A673 (cell line): ENCODE measurements around the gene OGA. TPM values are rescaled to one million over a fixed set of nuclear protein-coding genes. Genes with fewer than 3 reads are reported as not detected.

Experiments
- Bru-seq: library from RNA; stranded (reverse); fragments of 400-500 nt; gene quantifications from one replicate; lab custom pipeline; 2021; lab: Mats Ljungman, UMichigan
- BruChase-seq, 2 experiments: library from RNA; stranded (reverse); fragments of 400-500 nt; gene quantifications; one replicate each; lab custom pipeline; 2021; lab: Mats Ljungman, UMichigan
- BruUV-seq: library from RNA; stranded (reverse); fragments of 400-500 nt; replicated peaks from 2 replicates; lab custom pipeline; 2021; lab: Mats Ljungman, UMichigan
- CTCF ChIA-PET: fragments of 300-600 bp; sonication (Branson Sonifier 250); formaldehyde crosslinking; loops from one replicate; lab custom pipeline; 2022; ENCODE audit warnings: antibody characterized with exemption; lab: Charles Lee
- POLR2A ChIA-PET: fragments of 300-600 bp; sonication (Branson Sonifier 250); formaldehyde crosslinking; loops from one replicate; lab custom pipeline; 2022; ENCODE audit warnings: antibody characterized with exemption; ENCODE audit not compliant: low non-redundant PET; lab: Charles Lee
- DNase-seq: peaks from one replicate; pipeline ENCODE4 v3.0.0-alpha.2; 2015; ENCODE audit warnings: low spot score
- H3K27ac ChIP-seq: fragments of 200-600 bp; sonication (generic); 2 replicates; pipeline ENCODE4 v1.5.1; 2016; ENCODE audit warnings: mixed run types, low read depth, mild to moderate bottlenecking, mixed read lengths, antibody characterized with exemption, low read length; ENCODE audit not compliant: poor library complexity, severe bottlenecking
- H3K27me3 ChIP-seq: fragments of 200-600 bp; sonication (generic); replicated peaks from 2 replicates; pipeline ENCODE4 v1.6.1; 2017; ENCODE audit warnings: mixed run types, low read depth, mild to moderate bottlenecking, mixed read lengths, antibody characterized with exemption, low read length; ENCODE audit not compliant: insufficient read depth, poor library complexity
- H3K36me3 ChIP-seq: fragments of 200-600 bp; sonication (generic); 2 replicates; pipeline ENCODE4 v1.6.1; 2016; ENCODE audit warnings: mixed run types, mild to moderate bottlenecking, mixed read lengths, antibody characterized with exemption, low read length; ENCODE audit not compliant: insufficient read depth, poor library complexity, severe bottlenecking
- H3K4me1 ChIP-seq: fragments of 200-600 bp; sonication (generic); 2 replicates; pipeline ENCODE4 v1.6.1; 2017; ENCODE audit warnings: mixed run types, mild to moderate bottlenecking, mixed read lengths, antibody characterized with exemption, low read length; ENCODE audit not compliant: insufficient read depth, poor library complexity, severe bottlenecking
- H3K4me3 ChIP-seq: fragments of 200-600 bp; sonication (generic); 2 replicates; pipeline ENCODE4 v1.5.1; 2016; ENCODE audit warnings: low read depth, mixed run types, mild to moderate bottlenecking, mixed read lengths, low read length; ENCODE audit not compliant: poor library complexity, severe bottlenecking
- H3K9me3 ChIP-seq: fragments of 200-600 bp; sonication (generic); 2 replicates; pipeline ENCODE4 v1.6.1; 2016; ENCODE audit warnings: mixed run types, low read depth, mild to moderate bottlenecking, mixed read lengths, antibody characterized with exemption, low read length; ENCODE audit not compliant: poor library complexity, severe bottlenecking
- CTCF ChIP-seq: fragments of 300-800, 200-600 bp; sonication (generic); conservative IDR thresholded peaks from 2 replicates; pipeline ENCODE4 v1.5.1; 2017; ENCODE audit warnings: low read depth, mild to moderate bottlenecking, antibody characterized with exemption, low read length, moderate library complexity, mixed read lengths
- EZH2 ChIP-seq: fragments of 200-600 bp; sonication (generic); IDR thresholded peaks from 2 replicates; pipeline ENCODE4 v1.6.1; 2017; ENCODE audit warnings: borderline replicate concordance, low read depth, mild to moderate bottlenecking, mixed read lengths, antibody characterized with exemption, low read length; ENCODE audit not compliant: poor library complexity, severe bottlenecking
- intact Hi-C: fragments of 100-400 bp; cut with micrococcal nuclease; formaldehyde crosslinking; loops from one replicate; pipeline ENCODE4 v1.10.0; 2022; ENCODE audit not compliant: unreplicated experiment
- long read RNA-seq: library from polyadenylated mRNA; stranded (forward); transcript quantifications from one replicate; pipeline ENCODE4 v2.0.0, GENCODE V29; 2022
- total RNA-seq: library from RNA; stranded (reverse); gene quantifications from 2 replicates; pipeline ENCODE4 v1.2.3, GENCODE V29; 2021

Gene OGA
- total RNA-seq (109 and 114 TPM in 2 replicates), Bru-seq, nascent RNA (percentile 96 among the genes with signal in this experiment), BruChase-seq, experiment 1, labeled RNA remaining after a 2-hour chase (percentile 99 among the genes with signal in this experiment), BruChase-seq, experiment 2, labeled RNA remaining after a 6-hour chase (percentile 98 among the genes with signal in this experiment)
- long read RNA-seq, full-length matches to known transcripts, result 48 of 85 reads
- long read RNA-seq, partial matches to known transcripts, result 26 of 85 reads
- long read RNA-seq, other reads (novel, unspliced or antisense), result 11 of 85 reads

DNA sequence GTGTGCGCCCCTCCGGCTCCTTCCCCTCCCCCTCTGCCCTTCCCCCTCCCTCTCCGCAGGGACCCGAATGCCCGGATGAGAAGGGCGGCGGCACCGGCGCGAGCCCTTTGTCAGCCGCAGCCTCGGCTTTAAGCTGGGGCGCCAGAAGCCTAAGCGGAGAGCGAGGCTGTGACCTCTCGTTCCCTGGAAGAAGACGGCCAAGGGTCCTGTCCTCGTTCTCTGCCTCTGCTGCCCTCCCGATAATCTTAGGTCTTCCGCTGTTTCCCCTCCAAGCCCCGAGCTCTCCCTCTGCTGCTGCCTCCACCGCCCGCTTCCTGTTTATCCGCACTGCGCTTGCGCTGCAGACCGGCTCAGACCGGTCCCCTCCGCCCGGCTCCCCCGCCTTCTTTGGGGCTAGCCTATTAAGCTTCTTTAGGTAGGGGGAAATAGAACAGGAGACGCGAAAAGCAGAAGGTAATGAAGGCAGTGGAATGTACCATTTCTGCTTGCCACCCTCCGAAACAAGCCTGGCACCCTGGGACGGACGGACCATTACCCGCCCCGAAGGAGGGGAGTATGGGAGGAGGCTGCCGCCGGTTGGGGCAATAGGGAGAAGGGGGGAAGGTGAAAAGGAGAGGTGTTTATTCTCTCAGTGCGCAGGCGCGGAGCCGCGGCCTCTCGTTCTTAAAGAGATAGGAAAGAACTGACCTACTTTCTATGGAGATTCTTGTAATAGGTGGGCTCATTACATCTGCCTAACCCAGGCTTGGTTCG, at the start of gene OGA:
Gene OGA, minus strand, starts transcription at position 326 of the 753 bp plus-strand sequence. CDS start 422 bp downstream, outside the sequence.
- peaks cover 10% of the 10 kb centered on the region for H3K4me1 ChIP-seq
- intact Hi-C loops, result loop anchor here (5.0 kb wide), 1 partner anchor 36 kb away; the partner anchor contains the start of gene NPM3
- peak within 1 kb of the TSS; percentile 88 for H3K27ac ChIP-seq
- peak within 1 kb of the TSS; percentile 98 for H3K4me3 ChIP-seq
- no peaks in the 10 kb centered on the region for H3K9me3 ChIP-seq
- peak; percentile 100 for DNase-seq
- peaks cover 3% of the 10 kb centered on the region for H3K36me3 ChIP-seq
- TF ChIP-seq EZH2 (no peak), CTCF (no peak)
- no TSS peak for BruUV-seq
- no peaks in the 10 kb centered on the region for H3K27me3 ChIP-seq
- POLR2A ChIA-PET, result interaction anchor here (0.5 to 0.6 kb wide), 2 partner anchors 308 to 544 kb away, joined by 3 read pairs; no protein-coding TSS in a partner anchor
- CTCF ChIA-PET, result interaction anchor here (0.5 to 1.8 kb wide), 2 partner anchors 23 to 601 kb away, joined by 3 to 17 read pairs; no protein-coding TSS in a partner anchor

DNA sequence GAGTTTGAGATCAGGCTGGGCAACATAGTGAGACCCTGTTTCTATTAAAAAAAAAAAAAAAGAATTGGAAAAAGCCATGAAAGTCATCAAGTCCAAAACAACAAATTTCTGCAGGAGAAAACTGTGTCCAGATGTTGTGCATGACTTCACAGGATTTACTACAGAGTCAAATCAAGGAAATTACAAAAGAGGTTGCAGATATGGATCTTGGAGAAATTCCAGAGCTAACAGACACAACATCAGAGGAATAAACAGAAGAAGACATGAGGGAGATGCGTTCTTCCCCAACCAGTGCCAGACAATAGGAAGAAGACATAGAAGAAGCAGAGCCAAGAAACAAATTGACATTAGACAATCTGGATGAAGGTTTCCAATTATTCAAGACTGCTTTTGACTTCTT, 49.7 kb upstream of the OGA start:
- H3K4me1 ChIP-seq, result no peaks in the 10 kb centered on the region
- H3K27me3 ChIP-seq, result no peaks in the 10 kb centered on the region
- no peak overlapping the region for H3K4me3 ChIP-seq
- no peak for DNase-seq
- TF ChIP-seq CTCF, result no peak
- no peak for TF ChIP-seq EZH2
- H3K36me3 ChIP-seq, result no peaks in the 10 kb centered on the region
- CTCF ChIA-PET, result no interaction called here
- BruUV-seq, result no TSS peak
- no peak overlapping the region for H3K27ac ChIP-seq
- intact Hi-C loops, result no loop called here
- POLR2A ChIA-PET, result no interaction called here
- H3K9me3 ChIP-seq, result no peaks in the 10 kb centered on the region

- no peaks in the 10 kb centered on the region for H3K4me1 ChIP-seq
- CTCF ChIA-PET, result no interaction called here
- TF ChIP-seq EZH2 (no peak), CTCF (no peak)
- H3K27ac ChIP-seq, result no peak overlapping the region
- no TSS peak for BruUV-seq
- H3K9me3 ChIP-seq, result peaks cover 10% of the 10 kb centered on the region
- H3K36me3 ChIP-seq, result no peaks in the 10 kb centered on the region
- intact Hi-C loops, result no loop called here
- H3K27me3 ChIP-seq, result no peaks in the 10 kb centered on the region
- DNase-seq, result no peak
- POLR2A ChIA-PET, result no interaction called here
- no peak overlapping the region for H3K4me3 ChIP-seq
Observed at GRCh38 chr10:101859530-101859929, 41.3 kb upstream of the OGA start.
